ENCODE results near the gene PFDN2.
"Not testable (repeated sequence)": the region's sequence is repeated elsewhere in the genome, so short reads cannot be mapped to it uniquely, and the experiment has no call there.

Gene PFDN2

DNA sequence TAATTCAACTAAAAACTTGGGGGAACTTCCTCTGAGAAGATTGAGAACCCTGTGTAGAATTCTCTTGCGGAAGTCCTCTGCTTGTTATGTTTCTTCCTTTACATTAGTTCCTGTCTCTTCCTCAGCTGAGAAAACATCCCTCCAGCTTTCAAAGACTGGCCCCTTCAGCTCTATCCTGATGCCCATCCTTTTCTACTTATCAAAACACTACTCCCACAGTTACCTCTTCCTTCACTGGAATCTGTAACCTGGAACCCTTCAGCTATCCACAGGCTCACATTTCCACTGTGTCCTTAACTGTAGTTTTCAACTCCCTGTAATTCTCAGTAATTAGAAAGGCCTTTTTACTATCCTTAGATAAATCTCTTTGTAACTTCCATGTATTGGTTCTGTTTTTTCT lies 20.6 kb upstream of the PFDN2 start:
- no peak for DNase-seq (ENCODE audit: low read depth)

DNA sequence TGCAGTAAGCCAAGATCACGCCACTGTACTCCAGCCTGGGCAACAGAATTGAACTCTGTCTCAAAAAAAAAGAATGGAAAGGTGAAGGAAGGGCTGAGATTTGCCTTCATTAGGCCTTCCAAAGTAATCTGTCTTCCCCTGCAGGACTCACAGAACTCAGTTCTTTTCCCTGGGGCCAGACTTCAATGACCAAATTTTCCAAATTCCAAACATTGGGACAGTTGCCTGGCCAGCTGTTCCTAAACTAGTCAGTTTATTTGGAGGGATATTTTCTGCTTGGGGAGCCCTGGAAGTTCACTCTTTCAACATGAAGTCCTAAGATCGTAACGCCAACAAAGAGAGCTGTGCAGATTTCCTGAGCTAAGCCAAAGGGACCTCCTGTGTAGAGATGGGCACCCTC lies 20.0 kb upstream of the PFDN2 start:
- no peak for DNase-seq (ENCODE audit: low read depth)

DNA sequence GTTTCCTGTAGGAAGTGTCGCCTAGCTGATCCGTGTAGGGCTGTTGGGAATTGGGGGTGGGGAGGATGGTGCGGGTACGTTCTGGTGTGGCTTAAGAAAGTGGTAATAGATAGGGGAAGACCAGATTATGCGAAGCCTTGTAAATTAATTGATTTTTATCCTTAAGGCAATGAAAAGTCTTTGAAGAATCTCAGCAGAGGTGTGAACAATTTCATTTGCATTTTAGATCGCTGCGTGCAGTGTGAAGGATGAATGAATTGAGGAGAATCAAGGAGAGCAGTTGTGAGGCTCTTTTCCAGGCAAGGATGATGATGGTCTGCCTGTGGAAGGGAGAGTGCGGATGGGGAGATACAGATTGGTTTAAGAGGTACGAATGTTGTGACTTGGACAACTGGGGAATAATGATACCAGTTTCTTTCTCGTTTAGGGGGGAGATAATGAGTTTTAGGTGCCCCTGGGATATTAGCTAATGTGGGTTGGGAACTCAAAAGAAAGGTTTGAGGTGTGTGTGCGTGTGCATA lies 15.4 kb upstream of the PFDN2 start:
- no peak for DNase-seq (ENCODE audit: low read depth)

DNA sequence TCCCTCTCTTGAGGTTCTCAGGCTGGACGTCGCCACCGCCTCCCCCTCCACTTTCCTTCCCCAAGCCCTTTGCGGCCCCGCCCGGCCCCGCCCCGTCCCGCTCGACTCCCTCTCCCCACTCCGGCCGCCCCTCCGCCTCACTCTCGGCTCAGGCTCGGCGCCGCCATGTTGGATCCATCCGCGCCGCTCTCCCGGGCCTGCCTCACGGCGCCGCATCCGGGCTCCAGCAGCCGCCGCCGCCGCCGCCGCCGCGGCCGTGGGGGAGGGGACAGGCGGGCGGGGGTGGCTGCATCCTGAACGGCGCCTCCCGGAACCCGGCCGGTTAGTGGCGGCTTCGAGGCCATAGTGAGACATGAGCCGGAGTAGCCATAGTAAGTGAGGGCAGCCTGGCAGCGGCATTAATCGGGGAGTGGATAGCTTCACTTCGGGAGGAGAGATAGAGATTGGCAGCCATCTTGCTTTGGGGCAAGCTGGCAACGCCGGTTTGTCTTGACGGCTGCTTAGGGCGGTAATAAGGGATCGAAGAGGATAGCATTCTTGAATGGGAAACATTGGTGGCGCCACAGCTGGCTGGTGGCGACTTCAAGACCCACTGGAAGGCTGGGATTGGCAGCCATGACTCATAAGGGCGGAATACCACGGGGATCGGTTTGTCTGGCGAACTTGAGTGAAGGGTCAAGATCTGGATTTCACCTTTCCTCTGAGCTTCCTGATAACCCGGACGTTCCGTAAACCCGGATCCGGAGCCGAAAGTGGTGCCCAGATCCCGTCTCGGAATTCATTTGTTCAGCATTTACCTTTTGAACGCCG lies 14.8 kb upstream of the PFDN2 start, which contains the start of gene DEDD:
DEDD (minus strand) TSS at position 258 of the 810 bp plus-strand sequence. CDS start 8,205 bp downstream, outside the sequence.
- peak; percentile 96 for DNase-seq (ENCODE audit: low read depth)

DNA sequence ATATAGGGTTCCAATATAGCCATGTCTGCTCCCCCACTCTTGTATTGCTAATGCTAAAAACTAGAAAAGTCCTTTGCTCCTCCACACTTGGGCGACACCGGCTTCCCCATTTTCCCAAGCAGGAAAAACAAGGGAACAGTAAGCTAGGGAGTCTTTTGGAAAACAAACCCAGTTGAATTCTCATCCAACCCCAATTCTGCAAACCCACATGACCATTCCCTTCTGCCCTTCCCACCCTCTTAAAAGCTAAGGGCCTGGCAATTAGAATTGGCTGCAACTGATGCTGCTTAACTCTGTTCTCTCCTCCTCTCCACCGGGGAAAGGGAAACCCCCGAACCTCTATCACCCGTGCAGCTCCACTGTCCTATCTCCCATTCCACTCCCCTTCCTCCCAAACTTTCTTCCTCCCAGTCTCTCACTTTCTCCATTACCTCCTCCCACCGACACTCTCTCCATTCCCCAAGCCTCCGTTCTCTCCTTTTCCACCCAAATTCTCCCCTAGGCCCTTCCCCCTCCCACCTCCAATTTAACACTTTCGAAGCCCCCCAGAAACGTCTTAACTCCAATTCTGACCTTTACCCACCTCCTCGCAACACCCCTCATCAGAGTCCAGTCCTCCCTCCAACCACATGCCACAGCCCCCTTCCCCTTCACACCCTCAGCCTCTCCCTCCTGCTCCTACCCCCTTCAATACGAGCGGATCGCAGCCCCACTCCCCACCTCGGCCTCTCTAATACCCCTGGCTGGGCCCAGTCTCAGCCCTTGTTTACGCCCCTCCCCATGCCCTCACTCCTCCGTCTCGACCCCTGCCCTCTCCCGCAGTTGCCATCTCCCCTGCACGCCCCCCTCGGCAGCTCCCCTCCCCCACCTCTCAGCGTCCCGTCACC lies 13.9 kb upstream of the PFDN2 start:
- DNase-seq (ENCODE audit: low read depth), result peak; percentile 43

DNA sequence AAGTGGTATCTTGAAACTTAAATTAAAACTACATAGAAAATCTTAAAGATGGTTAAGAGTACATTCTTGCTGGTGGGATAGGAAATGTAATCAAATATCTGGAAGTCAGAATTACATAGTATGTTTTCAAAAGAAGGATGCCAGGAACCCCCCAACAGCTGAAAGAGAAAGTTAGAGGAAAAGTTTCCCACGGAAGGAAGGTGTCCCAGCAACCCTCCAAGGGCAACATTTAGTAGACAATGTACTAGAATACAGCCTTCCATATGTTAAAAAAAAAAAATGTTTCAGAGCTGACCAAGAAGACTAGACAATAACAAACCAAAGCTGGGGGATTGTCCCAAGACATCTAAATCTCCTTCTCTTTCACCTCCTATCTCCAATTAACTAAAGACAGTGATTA lies 12.4 kb upstream of the PFDN2 start:
- no peak for DNase-seq (ENCODE audit: low read depth)

DNA sequence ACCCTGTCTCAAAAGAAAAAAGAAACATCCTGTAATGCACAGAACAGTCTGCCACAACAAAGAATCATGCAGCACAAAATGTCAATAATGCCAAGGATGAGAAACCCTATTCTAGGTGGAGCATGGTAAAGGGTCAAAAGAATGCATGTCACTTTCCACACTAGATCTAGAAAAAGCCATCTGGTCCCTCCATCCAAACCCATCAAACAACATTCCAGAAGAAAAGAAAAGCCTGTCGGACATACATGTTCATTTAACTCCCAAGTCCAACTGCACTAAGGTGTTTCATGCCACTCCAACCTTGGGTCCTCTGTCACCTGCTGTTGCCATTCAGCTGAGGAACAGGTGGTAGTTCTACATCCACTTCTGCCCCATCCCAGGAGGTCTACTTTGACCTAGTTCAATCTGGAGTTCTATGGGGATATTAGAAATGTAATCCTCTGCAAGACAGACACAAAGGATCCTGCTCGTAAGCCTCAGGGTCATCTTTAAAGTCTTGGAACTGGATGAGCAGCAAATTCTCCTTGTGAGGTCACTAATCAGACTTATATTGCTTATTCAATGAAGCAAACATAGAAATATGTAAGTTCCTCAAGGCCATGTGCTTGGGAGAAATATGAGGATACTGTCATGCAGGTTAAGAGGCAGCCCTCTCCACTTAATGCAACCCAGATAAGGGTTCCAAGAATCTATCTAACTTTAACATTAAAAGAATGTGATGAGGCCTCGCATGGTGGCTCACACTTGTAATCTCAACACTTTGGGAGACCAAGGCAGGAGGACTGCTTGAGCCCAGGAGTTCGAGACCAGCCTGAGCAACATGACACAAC lies 11.0 kb upstream of the PFDN2 start:
- no peak for DNase-seq (ENCODE audit: low read depth)

DNA sequence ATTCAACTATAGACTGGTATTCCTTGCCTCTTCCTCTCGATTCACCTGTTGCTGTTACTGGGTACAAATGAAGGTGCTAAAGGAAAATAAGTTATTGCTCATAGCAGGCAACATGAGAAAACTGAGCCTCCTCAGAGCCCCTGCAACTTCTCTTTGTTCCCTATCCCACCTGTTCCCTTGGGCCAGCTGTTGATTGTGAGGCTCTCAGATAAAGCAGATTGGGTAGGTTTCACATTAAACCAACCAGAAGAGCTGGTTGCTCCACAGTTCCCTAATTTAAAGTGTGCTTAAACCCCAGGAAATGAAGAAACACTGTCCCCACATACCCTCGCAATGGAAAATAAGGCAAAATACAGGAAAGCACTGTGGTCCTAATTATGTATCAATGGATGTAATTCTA lies 9.8 kb upstream of the PFDN2 start:
- DNase-seq (ENCODE audit: low read depth), result no peak

DNA sequence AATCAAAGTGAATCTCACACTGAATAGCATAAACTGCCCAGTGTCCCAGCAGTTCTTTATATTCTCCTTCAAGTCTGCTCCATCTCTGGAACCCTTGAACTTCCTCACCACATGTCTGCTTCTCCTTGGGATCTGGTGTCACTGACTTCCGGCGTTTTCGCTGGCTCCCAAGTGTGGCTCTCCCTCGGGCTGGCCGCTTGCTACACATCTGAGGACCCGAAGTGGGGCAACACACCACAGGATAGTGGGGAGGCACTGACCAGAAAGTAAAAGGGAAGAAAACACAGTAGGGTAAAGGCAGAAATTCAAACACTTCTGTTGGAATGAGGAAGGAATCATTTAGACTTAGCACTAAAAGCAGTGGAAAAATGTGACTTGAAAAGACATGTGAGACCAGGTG lies 5.1 kb upstream of the PFDN2 start:
- no peak for DNase-seq (ENCODE audit: low read depth)

DNA sequence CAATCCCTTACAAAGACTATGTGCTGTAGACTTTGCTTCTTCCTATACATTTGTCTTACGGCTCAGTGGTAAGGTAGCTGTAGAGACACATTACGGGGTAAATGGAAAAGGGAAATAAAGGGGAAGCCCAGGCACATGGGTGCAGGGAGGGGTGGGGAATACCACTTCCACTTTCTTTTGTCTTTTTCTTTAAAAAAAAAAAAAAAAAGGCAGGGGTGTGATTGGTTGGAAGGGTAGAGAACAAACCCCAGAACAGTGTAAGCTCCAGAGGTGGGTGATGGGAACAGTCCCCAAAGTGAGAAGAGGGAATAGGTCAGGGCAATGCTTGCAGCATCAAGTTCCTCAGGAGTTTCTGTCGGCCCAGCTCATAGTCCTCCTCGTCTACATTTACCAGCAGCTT lies 4.0 kb upstream of the PFDN2 start:
- no peak for DNase-seq (ENCODE audit: low read depth)

DNA sequence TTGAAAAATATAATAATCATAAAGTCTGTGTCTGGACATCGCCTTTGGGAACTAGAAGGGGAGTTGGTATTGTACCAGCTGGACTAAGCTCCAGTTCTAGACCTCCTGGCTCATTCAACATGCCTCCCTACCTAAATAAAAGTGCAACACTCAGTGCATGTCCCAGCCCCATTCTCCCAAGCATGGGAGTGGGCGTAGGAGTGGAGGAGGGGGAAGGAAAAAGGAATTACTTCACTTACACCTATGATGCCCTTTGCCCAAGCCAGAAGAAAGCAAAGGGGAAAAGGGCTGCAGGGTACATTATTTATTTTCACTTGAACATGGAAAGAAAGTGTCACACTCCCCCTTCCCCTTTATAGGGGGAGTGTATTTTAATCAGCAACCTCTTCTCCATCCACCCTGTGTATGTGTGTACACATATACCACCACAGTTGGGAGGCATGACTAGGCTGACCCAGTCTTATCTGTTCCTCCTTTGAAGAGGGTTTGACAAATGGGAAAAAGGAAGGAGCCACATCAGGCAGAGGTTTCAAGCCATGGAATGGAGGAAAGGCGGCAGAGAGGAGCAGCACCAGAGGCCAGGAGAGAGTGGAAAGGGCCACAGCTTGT lies 3.3 kb upstream of the PFDN2 start:
- DNase-seq (ENCODE audit: low read depth), result no peak

DNA sequence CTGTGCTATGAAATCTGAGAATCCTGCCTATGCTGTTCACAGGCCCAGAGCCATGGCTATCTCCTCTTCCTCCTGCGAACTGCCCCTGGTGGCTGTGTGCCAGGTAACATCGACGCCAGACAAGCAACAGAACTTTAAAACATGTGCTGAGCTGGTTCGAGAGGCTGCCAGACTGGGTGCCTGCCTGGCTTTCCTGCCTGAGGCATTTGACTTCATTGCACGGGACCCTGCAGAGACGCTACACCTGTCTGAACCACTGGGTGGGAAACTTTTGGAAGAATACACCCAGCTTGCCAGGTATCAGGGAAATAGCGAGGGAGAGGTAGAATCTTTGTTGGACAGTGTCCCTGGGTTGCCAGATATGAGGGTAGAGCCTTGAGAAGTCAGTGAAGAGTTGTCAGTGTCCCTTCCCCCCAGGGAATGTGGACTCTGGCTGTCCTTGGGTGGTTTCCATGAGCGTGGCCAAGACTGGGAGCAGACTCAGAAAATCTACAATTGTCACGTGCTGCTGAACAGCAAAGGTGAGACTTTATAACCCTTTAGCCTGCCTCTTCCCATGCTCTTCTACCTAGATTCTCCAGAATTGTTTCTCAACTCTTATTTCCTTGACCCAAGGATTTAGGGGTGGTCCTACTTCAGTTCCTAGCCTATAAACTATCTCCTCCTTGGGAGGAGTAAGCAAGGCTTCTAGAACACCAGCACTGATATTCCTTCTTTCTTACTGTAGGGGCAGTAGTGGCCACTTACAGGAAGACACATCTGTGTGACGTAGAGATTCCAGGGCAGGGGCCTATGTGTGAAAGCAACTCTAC lies 1.5 kb upstream of the PFDN2 start:
- DNase-seq (ENCODE audit: low read depth), result peak; percentile 54

DNA sequence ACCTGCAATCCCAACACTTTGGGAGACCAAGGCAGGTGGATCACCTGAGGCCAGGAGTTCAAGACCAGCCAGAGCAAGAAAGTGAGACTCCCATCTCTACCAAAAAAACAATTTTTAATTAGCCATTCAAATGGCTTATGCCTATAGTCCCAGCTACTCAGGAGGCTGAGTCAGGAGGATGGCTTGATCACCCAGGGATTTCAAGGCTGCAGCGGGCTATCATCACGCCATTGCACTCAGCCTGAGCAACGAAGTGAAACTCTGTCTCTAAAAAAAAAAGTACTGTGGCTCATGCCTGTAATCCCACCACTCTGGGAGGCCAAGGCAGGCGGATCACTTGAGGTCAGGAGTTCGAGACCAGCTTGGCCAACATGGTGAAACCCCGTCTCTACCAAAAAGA lies 1.9 kb downstream of the PFDN2 start:
- not testable (repeated sequence) for DNase-seq (ENCODE audit: low read depth)

DNA sequence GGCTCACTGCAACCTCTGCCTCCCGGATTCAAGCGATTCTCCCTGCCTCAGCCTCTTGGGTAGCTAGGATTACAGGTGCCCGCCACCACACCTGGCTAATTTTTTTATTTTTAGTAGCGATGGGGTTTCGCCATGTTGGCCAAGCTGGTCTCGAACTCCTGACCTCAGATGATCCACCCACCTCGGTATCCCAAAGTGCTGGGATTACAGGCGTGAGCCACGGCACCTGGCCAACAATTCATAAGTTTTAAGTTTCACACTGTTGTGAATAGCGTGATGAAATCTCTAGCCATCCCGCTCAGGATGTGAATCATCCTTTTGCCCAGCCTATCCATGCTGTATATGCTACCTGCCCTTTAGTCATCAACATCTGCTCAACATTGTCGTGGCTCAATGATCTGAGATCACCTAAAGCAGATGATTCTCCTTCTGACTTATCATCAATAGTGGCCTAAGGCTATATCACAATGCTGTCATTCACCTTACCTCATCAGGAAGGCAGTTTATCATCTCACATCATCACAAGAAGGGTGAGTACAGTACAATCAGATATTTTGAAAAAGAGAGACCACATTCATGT lies 2.6 kb downstream of the PFDN2 start:
- DNase-seq (ENCODE audit: low read depth), result no peak

DNA sequence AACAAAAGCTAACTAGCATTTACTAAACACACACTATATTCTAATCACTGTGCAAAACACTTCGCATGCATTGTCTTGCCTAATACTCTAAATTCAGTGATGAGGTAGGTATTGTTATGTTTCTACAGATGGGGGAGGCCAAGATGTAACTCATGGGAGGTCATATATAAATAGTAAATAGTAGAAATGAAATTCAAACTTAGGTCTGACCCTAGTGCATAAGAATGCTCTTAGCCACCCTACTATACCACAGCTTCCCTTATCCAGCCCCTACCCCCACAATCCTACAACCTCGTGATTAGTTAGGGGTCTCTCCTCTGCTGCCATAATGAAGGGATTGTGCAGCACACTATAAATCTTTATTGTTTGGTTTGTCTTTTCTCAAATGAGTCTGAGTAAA lies 3.3 kb downstream of the PFDN2 start:
- DNase-seq (ENCODE audit: low read depth), result no peak

DNA sequence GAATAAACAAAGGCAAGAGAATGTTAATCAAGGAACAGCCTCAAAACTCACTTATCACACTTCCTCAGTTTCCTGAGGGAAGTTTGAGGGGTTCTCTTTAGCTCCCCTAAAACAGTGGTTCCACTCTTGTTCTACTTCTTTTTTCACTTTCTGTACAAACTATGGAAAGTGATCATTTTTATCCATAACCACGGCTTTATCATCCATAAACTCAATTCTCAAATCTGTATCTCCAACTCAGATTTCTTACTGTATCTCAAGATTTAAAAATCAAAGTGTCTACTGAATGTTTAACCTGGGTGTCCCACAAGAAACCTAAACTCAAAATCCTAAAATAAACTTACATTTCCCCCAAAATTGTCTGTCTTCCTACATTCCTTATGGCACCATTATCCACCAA lies 3.9 kb downstream of the PFDN2 start:
- DNase-seq (ENCODE audit: low read depth), result no peak

DNA sequence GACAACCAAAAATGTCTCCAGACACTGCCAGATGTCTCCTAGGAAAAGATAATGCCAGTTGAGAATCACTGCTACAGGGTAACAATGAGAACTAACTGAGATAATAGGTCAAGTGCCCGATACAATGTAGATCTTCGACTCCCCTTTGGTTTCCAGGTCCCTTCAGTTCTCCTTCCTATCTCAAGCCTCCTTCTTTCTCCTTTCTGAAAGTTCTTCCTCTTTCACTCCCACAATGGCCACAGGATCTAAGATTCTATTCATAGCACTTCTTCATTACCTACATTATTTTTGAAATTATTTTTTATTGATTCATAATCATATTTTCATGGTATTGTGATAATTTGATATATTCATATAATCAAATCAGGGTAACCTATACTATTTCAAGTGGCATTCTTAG lies 6.3 kb downstream of the PFDN2 start:
- DNase-seq (ENCODE audit: low read depth), result no peak

DNA sequence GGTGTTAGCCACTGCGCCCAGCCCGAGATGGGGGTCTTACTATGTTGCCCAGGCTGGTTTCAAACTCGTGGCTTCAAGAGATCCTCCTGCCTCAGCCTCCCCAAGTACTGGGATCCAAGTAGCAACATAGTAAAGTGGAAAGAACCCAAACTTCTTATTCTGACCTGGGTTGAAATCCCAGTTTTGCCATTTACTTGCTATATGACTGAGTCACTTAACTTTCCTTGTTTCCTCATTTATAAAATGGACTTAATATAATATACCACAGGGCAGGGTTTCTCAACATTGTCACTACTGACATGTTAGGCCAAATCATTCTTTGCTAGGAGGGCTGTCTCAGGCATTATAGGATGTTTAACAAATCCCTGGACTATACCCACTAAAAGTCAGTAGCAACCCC lies 6.7 kb downstream of the PFDN2 start:
- no peak for DNase-seq (ENCODE audit: low read depth)

DNA sequence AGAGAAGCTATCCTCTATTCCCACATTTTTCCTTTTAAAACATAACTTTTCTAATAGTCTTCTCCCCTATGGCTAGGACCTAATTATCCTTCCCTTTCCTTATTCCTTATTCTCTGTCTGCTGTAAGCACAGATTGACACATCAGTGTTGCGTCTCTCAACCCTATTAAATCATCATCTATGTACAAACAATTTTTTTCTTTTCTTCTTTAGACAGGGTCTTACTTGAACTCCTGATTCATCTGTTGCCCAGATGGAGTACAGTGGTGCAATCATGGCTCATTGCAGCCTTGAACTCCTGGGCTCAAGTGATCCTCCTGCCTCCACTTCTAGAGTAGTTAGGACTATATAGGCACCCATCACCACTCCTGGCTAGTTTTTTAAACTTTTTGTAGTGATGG lies 11.4 kb downstream of the PFDN2 start:
- no peak for DNase-seq (ENCODE audit: low read depth)

DNA sequence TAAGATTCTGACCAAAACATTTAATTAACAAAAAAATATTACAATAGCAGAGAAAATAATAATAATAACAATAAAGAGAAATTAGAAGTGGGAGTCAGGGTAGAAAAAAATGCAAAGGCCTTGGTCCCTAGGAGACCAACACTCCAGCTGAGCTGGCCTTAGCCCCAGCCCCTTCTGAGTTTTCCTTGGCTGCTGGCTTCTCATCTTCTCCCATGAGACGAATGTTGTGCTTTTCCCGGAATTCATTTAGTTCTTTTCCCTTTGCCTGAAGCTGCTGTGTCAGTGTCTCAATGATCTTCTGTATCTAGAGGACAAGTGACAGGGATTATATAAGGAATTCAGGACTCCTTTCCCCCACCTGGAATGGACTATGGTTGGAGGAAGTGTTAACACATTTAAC lies 17.3 kb downstream of the PFDN2 start:
- DNase-seq (ENCODE audit: low read depth), result no peak

All from stromal cell of bone marrow (primary cell).